ENCODE measurements around the gene KCNK13. TPM values are rescaled to one million over a fixed set of nuclear protein-coding genes. Genes with fewer than 3 reads are reported as not detected.

Gene KCNK13
- polyA plus RNA-seq, 1 donor (not counting 4 experiments of a cell fraction or from before 2014, with no cell fraction given), result 0.03 TPM

- H3K4me2 ChIP-seq (ENCODE audit: control insufficient read depth, extremely low read depth, insufficient read depth, low read depth, low read length), result no peak overlapping the region
- DNase-seq (ENCODE audit: low read depth, low spot score) (no peak), FAIRE-seq (no peak)
- H3K79me2 ChIP-seq (ENCODE audit: control insufficient read depth, insufficient read depth, low read length), result no peaks in the 10 kb centered on the region
- H3K27ac ChIP-seq (ENCODE audit: control insufficient read depth, insufficient read depth, low read length), result no peak overlapping the region
- no peak overlapping the region for H2AFZ ChIP-seq (ENCODE audit: control insufficient read depth, low read length)
- no peaks in the 10 kb centered on the region for H4K20me1 ChIP-seq (ENCODE audit: control insufficient read depth, extremely low read depth, insufficient read depth, low read length)
- H3K9ac ChIP-seq (ENCODE audit: control insufficient read depth, extremely low read depth, insufficient read depth, low read length), result no peak overlapping the region
- TF ChIP-seq CTCF (optimal IDR thresholded peaks at IDR 0.05 in 1 of 3, IDR thresholded peaks at IDR 0.05 in 1 of 3, conservative IDR thresholded peaks at IDR 0.05 in 1 of 3; ENCODE audit: extremely low read depth in 1 of 3, insufficient read depth in 2 of 3, low read length in 3 of 3) (no peak), EZH2 (IDR thresholded peaks at IDR 0.05; ENCODE audit: low read length) (no peak)
- no peaks in the 10 kb centered on the region for H3K9me1 ChIP-seq (ENCODE audit: control insufficient read depth, extremely low read depth, insufficient read depth, low read length)
- no peaks in the 10 kb centered on the region for H3K4me1 ChIP-seq (ENCODE audit: control insufficient read depth, extremely low read depth, insufficient read depth, low read length)
- H3K4me3 ChIP-seq (ENCODE audit: control insufficient read depth in 2 of 3, extremely low read depth in 1 of 3, insufficient read depth in 2 of 3, low read depth in 1 of 3, low read length in 3 of 3), result no peak overlapping the region
- H3K27me3 ChIP-seq (ENCODE audit: control insufficient read depth, extremely low read depth, insufficient read depth, low read length), result no peaks in the 10 kb centered on the region
- dilution Hi-C loops (cut with MboI; ENCODE audit: extremely low pct_ligation_motif_present, low sequenced_read_pairs), result no loop called here
- no peaks in the 10 kb centered on the region for H3K9me3 ChIP-seq (ENCODE audit: control insufficient read depth, low read depth, low read length)
- H3K36me3 ChIP-seq (ENCODE audit: control insufficient read depth in 2 of 2, extremely low read depth in 1 of 2, insufficient read depth in 2 of 2, low read length in 2 of 2), result no peaks in the 10 kb centered on the region
Observed at GRCh38 chr14:90177539-90178189, 115.9 kb downstream of the KCNK13 start.

GRCh38 chr14:90179357-90179756, 117.6 kb downstream of the KCNK13 start:
- no peaks in the 10 kb centered on the region for H3K4me1 ChIP-seq (ENCODE audit: control insufficient read depth, extremely low read depth, insufficient read depth, low read length)
- no peaks in the 10 kb centered on the region for H4K20me1 ChIP-seq (ENCODE audit: control insufficient read depth, extremely low read depth, insufficient read depth, low read length)
- H3K79me2 ChIP-seq (ENCODE audit: control insufficient read depth, insufficient read depth, low read length), result no peaks in the 10 kb centered on the region
- no peak overlapping the region for H3K27ac ChIP-seq (ENCODE audit: control insufficient read depth, insufficient read depth, low read length)
- TF ChIP-seq EZH2 (IDR thresholded peaks at IDR 0.05; ENCODE audit: low read length) (no peak), CTCF (optimal IDR thresholded peaks at IDR 0.05 in 1 of 3, IDR thresholded peaks at IDR 0.05 in 1 of 3, conservative IDR thresholded peaks at IDR 0.05 in 1 of 3; ENCODE audit: extremely low read depth in 1 of 3, insufficient read depth in 2 of 3, low read length in 3 of 3) (no peak)
- no peak overlapping the region for H2AFZ ChIP-seq (ENCODE audit: control insufficient read depth, low read length)
- no peaks in the 10 kb centered on the region for H3K36me3 ChIP-seq (ENCODE audit: control insufficient read depth in 2 of 2, extremely low read depth in 1 of 2, insufficient read depth in 2 of 2, low read length in 2 of 2)
- H3K27me3 ChIP-seq (ENCODE audit: control insufficient read depth, extremely low read depth, insufficient read depth, low read length), result no peaks in the 10 kb centered on the region
- DNase-seq (ENCODE audit: low read depth, low spot score), result no peak
- H3K9ac ChIP-seq (ENCODE audit: control insufficient read depth, extremely low read depth, insufficient read depth, low read length), result no peak overlapping the region
- no peak overlapping the region for H3K4me3 ChIP-seq (ENCODE audit: control insufficient read depth in 2 of 3, extremely low read depth in 1 of 3, insufficient read depth in 2 of 3, low read depth in 1 of 3, low read length in 3 of 3)
- no peaks in the 10 kb centered on the region for H3K9me1 ChIP-seq (ENCODE audit: control insufficient read depth, extremely low read depth, insufficient read depth, low read length)
- dilution Hi-C loops (cut with MboI; ENCODE audit: extremely low pct_ligation_motif_present, low sequenced_read_pairs), result no loop called here
- no peaks in the 10 kb centered on the region for H3K9me3 ChIP-seq (ENCODE audit: control insufficient read depth, low read depth, low read length)
- no peak for FAIRE-seq
- no peak overlapping the region for H3K4me2 ChIP-seq (ENCODE audit: control insufficient read depth, extremely low read depth, insufficient read depth, low read depth, low read length)
